Liver (tissue), 9 donors: ENCODE results near the gene MSI2. TPM values are rescaled to one million over a fixed set of nuclear protein-coding genes. Genes with fewer than 3 reads are reported as not detected.

Source experiments
- DNase-seq: peaks from one replicate; pipeline ENCODE4 v3.0.0-alpha.2; 2017; ENCODE audit warnings: low spot score
- H3K27ac ChIP-seq, 2 donors: one replicate each; pipeline ENCODE4 v1.7.0; 2013; ENCODE audit warnings: inconsistent platforms in 2 of 2, low read length in 2 of 2, control low read depth in 1 of 2, low read depth in 1 of 2, mild to moderate bottlenecking in 1 of 2
- H3K27me3 ChIP-seq, 4 donors: one replicate each; pipeline versions ENCODE4 v1.6.1 to v1.7.0; 2013; ENCODE audit warnings: low read length in 3 of 4, inconsistent platforms in 1 of 4, mild to moderate bottlenecking in 1 of 4, moderate library complexity in 1 of 4; ENCODE audit not compliant: control insufficient read depth in 4 of 4, insufficient read depth in 4 of 4
- H3K36me3 ChIP-seq, 4 donors: one replicate each; pipeline versions ENCODE4 v1.6.1 to v1.7.0; 2013; ENCODE audit warnings: low read length in 3 of 4, mild to moderate bottlenecking in 3 of 4, low read depth in 1 of 4, moderate library complexity in 1 of 4; ENCODE audit not compliant: control insufficient read depth in 4 of 4, insufficient read depth in 3 of 4
- H3K4me1 ChIP-seq, 4 donors: one replicate each; pipeline versions ENCODE4 v1.6.1 to v1.7.0; 2013; ENCODE audit warnings: low read length in 3 of 4, mild to moderate bottlenecking in 3 of 4, moderate library complexity in 1 of 4; ENCODE audit not compliant: control insufficient read depth in 4 of 4, insufficient read depth in 4 of 4
- H3K4me3 ChIP-seq, 3 donors: one replicate each; pipeline versions ENCODE4 v1.6.1 to v1.7.0; 2013; ENCODE audit warnings: low read length in 3 of 3, control low read depth in 1 of 3, low read depth in 1 of 3, mild to moderate bottlenecking in 1 of 3
- H3K9ac ChIP-seq, 2 donors: one replicate each; pipeline ENCODE4 v1.7.0; 2013; ENCODE audit warnings: low read length in 2 of 2, mild to moderate bottlenecking in 2 of 2, moderate library complexity in 2 of 2, control low read depth in 1 of 2, low read depth in 1 of 2
- H3K9me3 ChIP-seq, 4 donors: one replicate each; pipeline versions ENCODE4 v1.6.1 to v1.7.0; 2013; ENCODE audit warnings: low read length in 3 of 4; ENCODE audit not compliant: control insufficient read depth in 4 of 4
- ATF3 ChIP-seq: IDR thresholded peaks from 2 replicates; pipeline ENCODE4 v1.6.1; 2016; ENCODE audit warnings: antibody characterized with exemption
- CTCF ChIP-seq: fragments of 150-350 bp; IDR thresholded peaks from 2 replicates; pipeline ENCODE4 v1.5.1; 2017; ENCODE audit warnings: improper control_type of control experiment, low read depth, low read length; ENCODE audit not compliant: missing input control
- EGR1 ChIP-seq, 2 donors: IDR thresholded peaks; 2 replicates each; pipeline ENCODE4 v1.6.1; 2016 to 2018; ENCODE audit warnings: antibody characterized with exemption in 2 of 2, low read depth in 2 of 2
- FOXA1 ChIP-seq: IDR thresholded peaks from 2 replicates; pipeline ENCODE4 v1.6.1; 2016; ENCODE audit warnings: antibody characterized with exemption
- FOXA2 ChIP-seq: IDR thresholded peaks from 2 replicates; pipeline ENCODE4 v1.6.1; 2016; ENCODE audit warnings: antibody characterized with exemption
- GABPA ChIP-seq, 2 donors: IDR thresholded peaks in 1 of 2; conservative IDR thresholded peaks in 1 of 2; 2 replicates each; pipeline ENCODE4 v1.6.1; 2016; ENCODE audit warnings: antibody characterized with exemption in 2 of 2, mild to moderate bottlenecking in 1 of 2, moderate library complexity in 1 of 2
- HNF4A ChIP-seq, 2 donors: conservative IDR thresholded peaks; 2 replicates each; pipeline ENCODE4 v1.6.1; 2016; ENCODE audit warnings: antibody characterized with exemption in 2 of 2, mild to moderate bottlenecking in 2 of 2
- HNF4G ChIP-seq: IDR thresholded peaks from 2 replicates; pipeline ENCODE4 v1.6.1; 2016; ENCODE audit warnings: antibody characterized with exemption
- JUND ChIP-seq, 2 donors: IDR thresholded peaks; 2 replicates each; pipeline ENCODE4 v1.6.1; 2016; ENCODE audit warnings: antibody characterized with exemption in 2 of 2
- MAX ChIP-seq: IDR thresholded peaks from 2 replicates; pipeline ENCODE4 v1.6.1; 2016; ENCODE audit warnings: antibody characterized with exemption
- NR2F2 ChIP-seq: IDR thresholded peaks from 2 replicates; pipeline ENCODE4 v1.6.1; 2016; ENCODE audit warnings: antibody characterized with exemption
- RAD21 ChIP-seq, 2 donors: IDR thresholded peaks; 2 replicates each; pipeline ENCODE4 v1.6.1; 2016; ENCODE audit warnings: antibody characterized with exemption in 2 of 2, mild to moderate bottlenecking in 2 of 2
- REST ChIP-seq: IDR thresholded peaks from 2 replicates; pipeline ENCODE4 v1.6.1; 2016; ENCODE audit warnings: antibody characterized with exemption, mild to moderate bottlenecking
- RXRA ChIP-seq, 2 donors: IDR thresholded peaks; 2 replicates each; pipeline ENCODE4 v1.6.1; 2017 to 2018; ENCODE audit warnings: antibody characterized with exemption in 2 of 2, mild to moderate bottlenecking in 1 of 2
- SP1 ChIP-seq: IDR thresholded peaks from 2 replicates; pipeline ENCODE4 v1.6.1; 2018; ENCODE audit warnings: antibody characterized with exemption, mild to moderate bottlenecking
- TAF1 ChIP-seq: conservative IDR thresholded peaks from 2 replicates; pipeline ENCODE4 v1.6.1; 2016; ENCODE audit warnings: antibody characterized with exemption, mild to moderate bottlenecking
- YY1 ChIP-seq: IDR thresholded peaks from 2 replicates; pipeline ENCODE4 v1.6.1; 2016; ENCODE audit warnings: antibody characterized with exemption, mild to moderate bottlenecking
- ZBTB33 ChIP-seq: IDR thresholded peaks from 2 replicates; pipeline ENCODE4 v1.6.1; 2016; ENCODE audit warnings: antibody characterized with exemption
- WGBS: extraction: QIAGEN DNeasy Blood & Tissue Kit; methylation state at CpG from one replicate; pipeline ENCODE4 v1.1.7; 2013; 5-methylcytosine and 5-hydroxymethylcytosine counted together
- polyA plus RNA-seq, 2 donors: library from polyadenylated mRNA; stranded (reverse) in 1 of 2; unstranded in 1 of 2; fragments of 200-250 nt in 1 of 2; fragments of >200 nt in 1 of 2; fragmentation: Nextera tagmentation in 1 of 2; extraction: Ambion mirVana in 1 of 2; gene quantifications; one replicate each; pipeline versions ENCODE4 v1.2.1 to v1.2.3, GENCODE V29; 2013 to 2015
- total RNA-seq, 2 donors: library from RNA; depleted of rRNA; stranded (reverse); fragments of >200 nt; gene quantifications; one replicate each; pipeline ENCODE4 v1.2.3, GENCODE V29; 2014
- donor health status: healthy.
- donor health status: healthy.
- donor health status: healthy.
- donor health status: healthy.
- donor health status: healthy.

The MSI2 gene
- total and polyA plus RNA-seq, 4 donors = 5.7 to 15.6 (median 9.2) TPM

- no peak overlapping the region for H3K27ac ChIP-seq
- no peak overlapping the region for H3K4me3 ChIP-seq
- 89% methylated on average over 7 of the region's 7 CpGs for WGBS
- peaks cover 0 to 6% (median 4%) of the 10 kb centered on the region in 4 donors for H3K4me1 ChIP-seq
- H3K36me3 ChIP-seq = no peaks in the 10 kb centered on the region
- TF ChIP-seq ZBTB33 (no peak), EGR1 (IDR thresholded peaks at IDR 0.05; ENCODE audit: low read depth in 2 of 2) (no peak), ATF3 (no peak), TAF1 (no peak)
- H3K9ac ChIP-seq = no peak overlapping the region
- no peaks in the 10 kb centered on the region for H3K9me3 ChIP-seq
- no peak for DNase-seq
- no peaks in the 10 kb centered on the region for H3K27me3 ChIP-seq
Measured at GRCh38 chr17:57517273-57517631, 260.9 kb downstream of the MSI2 start.

GRCh38 chr17:57517632-57518456 lies 261.5 kb downstream of the MSI2 start:
- peaks cover 0 to 6% (median 4%) of the 10 kb centered on the region in 4 donors for H3K4me1 ChIP-seq
- WGBS = 77% methylated on average over 8 of the region's 8 CpGs
- no peaks in the 10 kb centered on the region for H3K27me3 ChIP-seq
- TF ChIP-seq HNF4A (conservative IDR thresholded peaks at IDR 0.05) = peak; percentile 75 to 82
- no peak for TF ChIP-seq FOXA2
- TF ChIP-seq REST = no peak
- TF ChIP-seq RXRA (IDR thresholded peaks at IDR 0.05) = peak in 1 of 2 donors; percentile 38
- TF ChIP-seq CTCF = no peak
- TF ChIP-seq HNF4G = peak; percentile 44
- TF ChIP-seq ZBTB33 = no peak
- TF ChIP-seq RAD21 (IDR thresholded peaks at IDR 0.05) = peak in 1 of 2 donors; percentile 18
- TF ChIP-seq YY1 = no peak
- no peak for TF ChIP-seq MAX
- no peak for TF ChIP-seq ATF3
- no peak for TF ChIP-seq EGR1 (IDR thresholded peaks at IDR 0.05; ENCODE audit: low read depth in 2 of 2)
- no peak for TF ChIP-seq TAF1
- no peak for TF ChIP-seq JUND (IDR thresholded peaks at IDR 0.05)
- TF ChIP-seq FOXA1 = no peak
- no peak for TF ChIP-seq NR2F2
- TF ChIP-seq SP1 = peak; percentile 23
- TF ChIP-seq GABPA (IDR thresholded peaks at IDR 0.05 in 1 of 2, conservative IDR thresholded peaks at IDR 0.05 in 1 of 2) = no peak
- no peak overlapping the region for H3K4me3 ChIP-seq
- H3K36me3 ChIP-seq = no peaks in the 10 kb centered on the region
- H3K27ac ChIP-seq = no peak overlapping the region
- no peaks in the 10 kb centered on the region for H3K9me3 ChIP-seq
- peak; percentile 54 for DNase-seq
- no peak overlapping the region for H3K9ac ChIP-seq
